HEK293 (cell line): ENCODE measurements around the gene LINC00632.

Source experiments
- CTCF ChIA-PET: fragments of 350-600 bp; formaldehyde crosslinking; extraction: SDS; loops from one replicate; lab custom pipeline; 2021; ENCODE audit warnings: antibody characterized with exemption; lab: Yijun Ruan, JAX
- POLR2A ChIA-PET: fragments of 300-600 bp; formaldehyde crosslinking; extraction: SDS; loops from one replicate; lab custom pipeline; 2020; ENCODE audit warnings: antibody characterized with exemption, inconsistent platforms; lab: Yijun Ruan, JAX
- H3K27ac ChIP-seq: fragments of 200-500 bp; sonication (Bioruptor generic); 2 replicates; pipeline ENCODE4 v1.5.1; 2014; ENCODE audit warnings: low read depth, low read length, control low read depth, inconsistent platforms; ENCODE audit errors: extremely low read depth
- H3K36me3 ChIP-seq, 2 experiments: fragments of 200-500 bp in 1 of 2; sonication (Bioruptor generic) in 1 of 2; 1 replicate in 1 of 2; 2 replicates in 1 of 2; pipeline ENCODE4 v1.5.1; 2014 to 2017; ENCODE audit warnings: inconsistent platforms in 2 of 2, low read length in 2 of 2; ENCODE audit not compliant: control insufficient read depth in 2 of 2, insufficient read depth in 1 of 2
- H3K4me1 ChIP-seq: fragments of 200-500 bp; sonication (Bioruptor generic); 2 replicates; pipeline ENCODE4 v1.5.1; 2014; ENCODE audit warnings: mild to moderate bottlenecking, low read length, inconsistent platforms; ENCODE audit not compliant: control insufficient read depth, insufficient read depth
- H3K4me3 ChIP-seq: 2 replicates; pipeline ENCODE4 v1.5.1; 2011; ENCODE audit warnings: low read depth, mild to moderate bottlenecking, control low read depth, low read length, moderate library complexity
- H3K9me3 ChIP-seq: fragments of 200-500 bp; sonication (Bioruptor generic); 2 replicates; pipeline ENCODE4 v1.5.1; 2014; ENCODE audit warnings: low read depth, low read length, inconsistent platforms; ENCODE audit not compliant: control insufficient read depth, insufficient read depth
- FEZF1 ChIP-seq: fragments of 450-650 bp; formaldehyde crosslinking; IDR thresholded peaks from 2 replicates; pipeline ENCODE4 v1.5.1; 2016; ENCODE audit warnings: missing biosample characterization, missing genetic modification characterization
- GLI2 ChIP-seq: fragments of 450-650 bp; formaldehyde crosslinking; IDR thresholded peaks from 2 replicates; pipeline ENCODE4; 2017; ENCODE audit warnings: missing biosample characterization, missing genetic modification characterization, low read depth, borderline replicate concordance
- KLF7 ChIP-seq: fragments of 450-650 bp; formaldehyde crosslinking; IDR thresholded peaks from 2 replicates; pipeline ENCODE4 v1.5.1; 2016; ENCODE audit warnings: missing biosample characterization, missing genetic modification characterization, borderline replicate concordance
- REST ChIP-seq: fragments of 450-650 bp; formaldehyde crosslinking; IDR thresholded peaks from 2 replicates; pipeline ENCODE4 v1.5.1; 2016; ENCODE audit warnings: missing biosample characterization, missing genetic modification characterization
- ZBTB1 ChIP-seq: fragments of 450-650 bp; formaldehyde crosslinking; IDR thresholded peaks from 2 replicates; pipeline ENCODE4 v1.5.1; 2016; ENCODE audit warnings: missing biosample characterization, missing genetic modification characterization
- ZBTB20 ChIP-seq: fragments of 450-650 bp; formaldehyde crosslinking; IDR thresholded peaks from 2 replicates; pipeline ENCODE4 v1.5.1; 2016; ENCODE audit warnings: missing biosample characterization, missing genetic modification characterization
- ZBTB21 ChIP-seq: fragments of 450-650 bp; formaldehyde crosslinking; IDR thresholded peaks from 2 replicates; pipeline ENCODE4 v1.5.1; 2017; ENCODE audit warnings: missing biosample characterization, missing genetic modification characterization
- ZBTB48 ChIP-seq: fragments of 450-650 bp; formaldehyde crosslinking; IDR thresholded peaks from 2 replicates; pipeline ENCODE4 v1.5.1; 2016; ENCODE audit warnings: missing biosample characterization, missing genetic modification characterization
- ZFP69B ChIP-seq: fragments of 450-650 bp; formaldehyde crosslinking; IDR thresholded peaks from 2 replicates; pipeline ENCODE4 v1.5.1; 2016; ENCODE audit warnings: missing biosample characterization, missing genetic modification characterization
- ZNF138 ChIP-seq: fragments of 450-650 bp; formaldehyde crosslinking; IDR thresholded peaks from 2 replicates; pipeline ENCODE4 v1.5.1; 2016; ENCODE audit warnings: missing biosample characterization, missing genetic modification characterization, borderline replicate concordance
- ZNF19 ChIP-seq: fragments of 450-650 bp; formaldehyde crosslinking; IDR thresholded peaks from 2 replicates; pipeline ENCODE4; 2016; ENCODE audit warnings: missing biosample characterization, missing genetic modification characterization, low read depth
- ZNF211 ChIP-seq: fragments of 450-650 bp; formaldehyde crosslinking; IDR thresholded peaks from 2 replicates; pipeline ENCODE4 v1.5.1; 2016; ENCODE audit warnings: low read depth, missing biosample characterization, missing genetic modification characterization
- ZNF266 ChIP-seq: fragments of 450-650 bp; formaldehyde crosslinking; IDR thresholded peaks from 2 replicates; pipeline ENCODE4 v1.5.1; 2016; ENCODE audit warnings: missing biosample characterization, missing genetic modification characterization, low read depth
- ZNF423 ChIP-seq: fragments of 450-650 bp; formaldehyde crosslinking; IDR thresholded peaks from 2 replicates; pipeline ENCODE4 v1.5.1; 2016; ENCODE audit warnings: missing biosample characterization, missing genetic modification characterization
- ZNF473 ChIP-seq: fragments of 450-650 bp; formaldehyde crosslinking; IDR thresholded peaks from 2 replicates; pipeline ENCODE4 v1.5.1; 2017; ENCODE audit warnings: missing biosample characterization, missing genetic modification characterization
- ZNF670 ChIP-seq: fragments of 450-650 bp; formaldehyde crosslinking; IDR thresholded peaks from 2 replicates; pipeline ENCODE4 v1.5.1; 2016; ENCODE audit warnings: missing biosample characterization, missing genetic modification characterization, low read depth
- ZNF792 ChIP-seq: fragments of 450-650 bp; formaldehyde crosslinking; IDR thresholded peaks from 2 replicates; pipeline ENCODE4 v1.5.1; 2016; ENCODE audit warnings: missing biosample characterization, missing genetic modification characterization
- ZNF837 ChIP-seq: fragments of 450-650 bp; formaldehyde crosslinking; IDR thresholded peaks from 2 replicates; pipeline ENCODE4 v1.5.1; 2016; ENCODE audit warnings: missing biosample characterization, missing genetic modification characterization
- ZSCAN16 ChIP-seq: fragments of 450-650 bp; formaldehyde crosslinking; IDR thresholded peaks from 2 replicates; pipeline ENCODE4 v1.5.1; 2016; ENCODE audit warnings: missing biosample characterization, missing genetic modification characterization
- ZSCAN30 ChIP-seq: fragments of 450-650 bp; IDR thresholded peaks from 2 replicates; pipeline ENCODE4 v1.5.1; 2018; ENCODE audit warnings: missing biosample characterization, mild to moderate bottlenecking, missing genetic modification characterization, moderate library complexity
- TF ChIP-seq, protein P1 (sequence below): fragments of 450-650 bp; formaldehyde crosslinking; IDR thresholded peaks from 2 replicates; pipeline ENCODE4 v1.5.1; 2016; ENCODE audit warnings: missing biosample characterization, missing genetic modification characterization
- TF ChIP-seq, protein P2 (sequence below): fragments of 450-650 bp; formaldehyde crosslinking; IDR thresholded peaks from 2 replicates; pipeline ENCODE4 v1.5.1; 2016; ENCODE audit warnings: missing biosample characterization, missing genetic modification characterization
- TF ChIP-seq, protein P3 (sequence below): fragments of 450-650 bp; formaldehyde crosslinking; IDR thresholded peaks from 2 replicates; pipeline ENCODE4 v1.5.1; 2016; ENCODE audit warnings: missing biosample characterization, missing genetic modification characterization
- TF ChIP-seq, protein P4 (sequence below): fragments of 450-650 bp; formaldehyde crosslinking; IDR thresholded peaks from 2 replicates; pipeline ENCODE4 v1.5.1; 2017; ENCODE audit warnings: missing biosample characterization, missing genetic modification characterization
- TF ChIP-seq, protein P5 (sequence below): fragments of 450-650 bp; formaldehyde crosslinking; IDR thresholded peaks from 2 replicates; pipeline ENCODE4 v1.5.1; 2016; ENCODE audit warnings: missing biosample characterization, missing genetic modification characterization

LINC00632 gene

GRCh38 chrX:140822184-140822583 is 112.6 kb downstream of the LINC00632 start:
- CTCF ChIA-PET: no interaction called here
- TF ChIP-seq, protein P1, sequence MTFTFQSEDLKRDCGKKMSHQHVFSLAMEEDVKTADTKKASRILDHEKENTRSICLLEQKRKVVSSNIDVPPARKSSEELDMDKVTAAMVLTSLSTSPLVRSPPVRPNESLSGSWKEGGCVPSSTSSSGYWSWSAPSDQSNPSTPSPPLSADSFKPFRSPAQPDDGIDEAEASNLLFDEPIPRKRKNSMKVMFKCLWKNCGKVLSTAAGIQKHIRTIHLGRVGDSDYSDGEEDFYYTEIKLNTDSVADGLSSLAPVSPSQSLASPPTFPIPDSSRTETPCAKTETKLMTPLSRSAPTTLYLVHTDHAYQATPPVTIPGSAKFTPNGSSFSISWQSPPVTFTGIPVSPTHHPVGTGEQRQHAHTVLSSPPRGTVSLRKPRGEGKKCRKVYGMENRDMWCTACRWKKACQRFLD (tag by site-specific recombination): no peak
- TF ChIP-seq ZNF670 (tag by site-specific recombination) (no peak), ZNF837 (tag by site-specific recombination) (no peak), REST (tag by site-specific recombination) (no peak), ZSCAN30 (no peak), ZSCAN16 (no peak), ZNF19 (tag by site-specific recombination) (no peak), ZNF473 (tag by site-specific recombination) (no peak), ZNF211 (no peak), ZBTB48 (tag by site-specific recombination) (no peak), GLI2 (tag by site-specific recombination) (no peak), ZBTB21 (tag by site-specific recombination) (no peak)
- TF ChIP-seq, protein P2, sequence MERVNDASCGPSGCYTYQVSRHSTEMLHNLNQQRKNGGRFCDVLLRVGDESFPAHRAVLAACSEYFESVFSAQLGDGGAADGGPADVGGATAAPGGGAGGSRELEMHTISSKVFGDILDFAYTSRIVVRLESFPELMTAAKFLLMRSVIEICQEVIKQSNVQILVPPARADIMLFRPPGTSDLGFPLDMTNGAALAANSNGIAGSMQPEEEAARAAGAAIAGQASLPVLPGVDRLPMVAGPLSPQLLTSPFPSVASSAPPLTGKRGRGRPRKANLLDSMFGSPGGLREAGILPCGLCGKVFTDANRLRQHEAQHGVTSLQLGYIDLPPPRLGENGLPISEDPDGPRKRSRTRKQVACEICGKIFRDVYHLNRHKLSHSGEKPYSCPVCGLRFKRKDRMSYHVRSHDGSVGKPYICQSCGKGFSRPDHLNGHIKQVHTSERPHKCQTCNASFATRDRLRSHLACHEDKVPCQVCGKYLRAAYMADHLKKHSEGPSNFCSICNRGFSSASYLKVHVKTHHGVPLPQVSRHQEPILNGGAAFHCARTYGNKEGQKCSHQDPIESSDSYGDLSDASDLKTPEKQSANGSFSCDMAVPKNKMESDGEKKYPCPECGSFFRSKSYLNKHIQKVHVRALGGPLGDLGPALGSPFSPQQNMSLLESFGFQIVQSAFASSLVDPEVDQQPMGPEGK (tag by site-specific recombination): no peak
- TF ChIP-seq, protein P3, sequence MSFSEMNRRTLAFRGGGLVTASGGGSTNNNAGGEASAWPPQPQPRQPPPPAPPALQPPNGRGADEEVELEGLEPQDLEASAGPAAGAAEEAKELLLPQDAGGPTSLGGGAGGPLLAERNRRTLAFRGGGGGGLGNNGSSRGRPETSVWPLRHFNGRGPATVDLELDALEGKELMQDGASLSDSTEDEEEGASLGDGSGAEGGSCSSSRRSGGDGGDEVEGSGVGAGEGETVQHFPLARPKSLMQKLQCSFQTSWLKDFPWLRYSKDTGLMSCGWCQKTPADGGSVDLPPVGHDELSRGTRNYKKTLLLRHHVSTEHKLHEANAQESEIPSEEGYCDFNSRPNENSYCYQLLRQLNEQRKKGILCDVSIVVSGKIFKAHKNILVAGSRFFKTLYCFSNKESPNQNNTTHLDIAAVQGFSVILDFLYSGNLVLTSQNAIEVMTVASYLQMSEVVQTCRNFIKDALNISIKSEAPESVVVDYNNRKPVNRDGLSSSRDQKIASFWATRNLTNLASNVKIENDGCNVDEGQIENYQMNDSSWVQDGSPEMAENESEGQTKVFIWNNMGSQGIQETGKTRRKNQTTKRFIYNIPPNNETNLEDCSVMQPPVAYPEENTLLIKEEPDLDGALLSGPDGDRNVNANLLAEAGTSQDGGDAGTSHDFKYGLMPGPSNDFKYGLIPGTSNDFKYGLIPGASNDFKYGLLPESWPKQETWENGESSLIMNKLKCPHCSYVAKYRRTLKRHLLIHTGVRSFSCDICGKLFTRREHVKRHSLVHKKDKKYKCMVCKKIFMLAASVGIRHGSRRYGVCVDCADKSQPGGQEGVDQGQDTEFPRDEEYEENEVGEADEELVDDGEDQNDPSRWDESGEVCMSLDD: no peak
- no peaks in the 10 kb centered on the region for H3K9me3 ChIP-seq
- no peaks in the 10 kb centered on the region for H3K36me3 ChIP-seq
- no peaks in the 10 kb centered on the region for H3K4me1 ChIP-seq
- no peak overlapping the region for H3K4me3 ChIP-seq
- no peak overlapping the region for H3K27ac ChIP-seq
- POLR2A ChIA-PET: no interaction called here

GRCh38 chrX:140822861-140823260 is 113.3 kb downstream of the LINC00632 start:
- Histone ChIP-seq H3K9me3 (no peaks in the 10 kb centered on the region), H3K4me1 (no peaks in the 10 kb centered on the region), H3K4me3 (no peak overlapping the region), H3K27ac (no peak overlapping the region), H3K36me3 (no peaks in the 10 kb centered on the region)
- CTCF ChIA-PET: no interaction called here
- POLR2A ChIA-PET: no interaction called here
- TF ChIP-seq ZNF138 (tag by site-specific recombination) (no peak), ZBTB20 (tag by site-specific recombination) (no peak), ZFP69B (no peak), ZBTB1 (tag by site-specific recombination) (no peak), ZNF423 (tag by site-specific recombination) (no peak), ZNF266 (no peak), KLF7 (no peak), ZNF792 (no peak), FEZF1 (tag by site-specific recombination) (no peak)
- TF ChIP-seq, protein P4, sequence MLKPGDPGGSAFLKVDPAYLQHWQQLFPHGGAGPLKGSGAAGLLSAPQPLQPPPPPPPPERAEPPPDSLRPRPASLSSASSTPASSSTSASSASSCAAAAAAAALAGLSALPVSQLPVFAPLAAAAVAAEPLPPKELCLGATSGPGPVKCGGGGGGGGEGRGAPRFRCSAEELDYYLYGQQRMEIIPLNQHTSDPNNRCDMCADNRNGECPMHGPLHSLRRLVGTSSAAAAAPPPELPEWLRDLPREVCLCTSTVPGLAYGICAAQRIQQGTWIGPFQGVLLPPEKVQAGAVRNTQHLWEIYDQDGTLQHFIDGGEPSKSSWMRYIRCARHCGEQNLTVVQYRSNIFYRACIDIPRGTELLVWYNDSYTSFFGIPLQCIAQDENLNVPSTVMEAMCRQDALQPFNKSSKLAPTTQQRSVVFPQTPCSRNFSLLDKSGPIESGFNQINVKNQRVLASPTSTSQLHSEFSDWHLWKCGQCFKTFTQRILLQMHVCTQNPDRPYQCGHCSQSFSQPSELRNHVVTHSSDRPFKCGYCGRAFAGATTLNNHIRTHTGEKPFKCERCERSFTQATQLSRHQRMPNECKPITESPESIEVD (tag by site-specific recombination): no peak
- TF ChIP-seq, protein P5, sequence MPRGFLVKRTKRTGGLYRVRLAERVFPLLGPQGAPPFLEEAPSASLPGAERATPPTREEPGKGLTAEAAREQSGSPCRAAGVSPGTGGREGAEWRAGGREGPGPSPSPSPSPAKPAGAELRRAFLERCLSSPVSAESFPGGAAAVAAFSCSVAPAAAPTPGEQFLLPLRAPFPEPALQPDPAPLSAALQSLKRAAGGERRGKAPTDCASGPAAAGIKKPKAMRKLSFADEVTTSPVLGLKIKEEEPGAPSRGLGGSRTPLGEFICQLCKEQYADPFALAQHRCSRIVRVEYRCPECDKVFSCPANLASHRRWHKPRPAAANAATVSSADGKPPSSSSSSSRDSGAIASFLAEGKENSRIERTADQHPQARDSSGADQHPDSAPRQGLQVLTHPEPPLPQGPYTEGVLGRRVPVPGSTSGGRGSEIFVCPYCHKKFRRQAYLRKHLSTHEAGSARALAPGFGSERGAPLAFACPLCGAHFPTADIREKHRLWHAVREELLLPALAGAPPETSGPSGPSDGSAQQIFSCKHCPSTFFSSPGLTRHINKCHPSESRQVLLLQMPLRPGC (tag by site-specific recombination): no peak
